VCaP (cell line): ENCODE measurements around the gene ISM1.

Experiments
- H3K27ac ChIP-seq: fragments of 450-650 bp; 2 replicates; pipeline ENCODE4 v1.5.1; 2017
- CTCF ChIP-seq: fragments of 450-650 bp; conservative IDR thresholded peaks from 2 replicates; pipeline ENCODE4 v1.5.1; 2017; ENCODE audit warnings: mild to moderate bottlenecking, moderate library complexity

The ISM1 gene

DNA sequence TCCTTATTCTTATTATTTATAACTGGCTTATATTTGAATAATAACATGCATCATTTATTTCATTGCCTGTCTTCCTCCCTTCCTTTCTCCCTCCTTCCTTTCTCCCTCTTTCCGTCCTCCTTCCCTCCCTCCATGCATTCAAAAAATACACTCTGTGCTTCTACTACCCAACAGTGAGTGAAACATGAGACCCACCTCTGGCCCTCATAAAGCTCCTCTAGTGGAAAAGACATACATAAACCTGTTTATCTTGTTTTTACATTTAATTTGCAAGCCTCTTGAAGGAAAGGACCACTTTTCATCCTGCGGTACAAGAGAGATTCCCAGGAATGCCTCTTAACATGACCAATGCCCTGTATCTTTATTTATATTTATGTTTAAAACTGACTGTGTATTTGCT, 21.8 kb upstream of the ISM1 start:
- TF ChIP-seq CTCF, result no peak
- no peak overlapping the region for H3K27ac ChIP-seq

DNA sequence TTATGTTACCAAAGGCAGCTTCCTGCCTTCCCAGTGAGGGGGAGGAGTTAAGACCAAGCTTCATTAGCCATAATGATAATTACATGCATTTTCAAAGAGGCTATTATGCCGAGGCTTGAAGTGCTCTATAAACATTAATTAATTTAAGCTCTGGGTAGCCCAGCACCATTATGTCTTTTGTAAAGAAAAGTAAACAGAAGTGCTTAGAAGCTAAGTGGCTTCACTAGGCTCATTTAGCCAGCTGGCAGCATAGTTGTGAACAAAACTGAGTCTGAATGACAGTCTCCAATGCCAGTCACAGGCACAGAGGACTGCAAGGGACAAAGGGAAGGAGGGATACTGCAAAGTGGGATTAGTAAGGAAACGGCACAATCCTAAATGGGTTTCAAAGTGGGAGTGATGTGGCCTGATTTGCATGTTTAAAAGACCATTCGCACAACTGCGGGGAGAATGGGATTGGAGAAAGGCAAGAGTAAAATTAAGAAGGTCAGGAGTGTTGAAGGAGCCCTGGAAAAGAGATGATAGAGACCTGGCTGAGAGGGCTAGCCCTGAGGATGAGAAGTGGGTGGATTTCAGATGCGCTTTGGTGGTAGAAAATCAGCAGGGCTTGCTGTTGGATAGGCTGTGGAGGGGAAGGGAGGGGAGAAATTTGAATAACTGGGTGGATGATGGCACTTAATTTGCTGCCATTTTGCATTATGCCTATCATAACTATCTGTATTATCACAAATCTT, 20.1 kb upstream of the ISM1 start:
- no peak overlapping the region for H3K27ac ChIP-seq
- TF ChIP-seq CTCF, result no peak

DNA sequence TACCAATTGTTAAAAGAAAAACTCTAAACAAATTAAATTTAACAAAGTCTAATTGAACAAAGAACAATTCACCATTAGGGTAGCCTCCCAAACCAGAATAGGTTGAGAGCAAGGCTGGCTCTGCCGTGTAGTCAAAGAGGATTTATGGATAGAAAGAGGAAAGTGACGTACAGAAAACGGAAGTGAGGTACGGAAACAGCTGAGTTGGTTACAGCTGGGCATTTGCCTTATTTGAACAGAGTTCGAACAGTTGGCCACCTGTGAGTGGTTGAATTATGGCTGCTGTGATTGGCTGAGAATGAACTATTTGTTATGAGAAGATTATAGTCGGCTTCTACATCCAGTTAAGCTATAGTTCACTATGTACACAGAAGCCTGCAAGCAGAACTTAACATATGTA, 18.5 kb upstream of the ISM1 start:
- no peak for TF ChIP-seq CTCF
- peak overlapping the region; percentile 45 for H3K27ac ChIP-seq

DNA sequence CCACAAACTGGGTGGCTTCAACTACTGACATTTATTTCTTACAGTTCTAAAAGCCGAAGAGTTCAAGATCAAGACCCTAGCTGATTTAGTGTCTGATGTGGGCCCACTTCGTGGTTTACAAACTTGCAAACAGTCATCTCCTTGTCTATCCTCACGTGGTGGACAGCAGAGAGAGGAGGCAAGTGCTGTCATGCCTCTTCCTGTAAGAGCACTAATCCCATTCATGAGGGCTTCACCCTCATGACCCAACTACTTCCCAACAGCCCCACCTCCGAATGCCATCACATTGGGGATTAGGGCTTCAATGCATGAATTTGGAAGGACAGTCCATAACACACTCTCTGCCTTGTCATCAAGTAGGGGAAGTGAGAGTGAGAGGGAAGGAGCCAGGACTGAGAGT, 15.6 kb upstream of the ISM1 start:
- H3K27ac ChIP-seq, result no peak overlapping the region
- no peak for TF ChIP-seq CTCF

- no peak for TF ChIP-seq CTCF
These were observed 15.1 kb upstream of the ISM1 start for GRCh38 chr20:13205848-13206434.

GRCh38 chr20:13207016-13207415, 14.1 kb upstream of the ISM1 start:
- TF ChIP-seq CTCF, result no peak
- H3K27ac ChIP-seq, result no peak overlapping the region

More at GRCh38 chr20:13205848-13206434, 15.1 kb upstream of the ISM1 start:
- H3K27ac ChIP-seq, result no peak overlapping the region

DNA sequence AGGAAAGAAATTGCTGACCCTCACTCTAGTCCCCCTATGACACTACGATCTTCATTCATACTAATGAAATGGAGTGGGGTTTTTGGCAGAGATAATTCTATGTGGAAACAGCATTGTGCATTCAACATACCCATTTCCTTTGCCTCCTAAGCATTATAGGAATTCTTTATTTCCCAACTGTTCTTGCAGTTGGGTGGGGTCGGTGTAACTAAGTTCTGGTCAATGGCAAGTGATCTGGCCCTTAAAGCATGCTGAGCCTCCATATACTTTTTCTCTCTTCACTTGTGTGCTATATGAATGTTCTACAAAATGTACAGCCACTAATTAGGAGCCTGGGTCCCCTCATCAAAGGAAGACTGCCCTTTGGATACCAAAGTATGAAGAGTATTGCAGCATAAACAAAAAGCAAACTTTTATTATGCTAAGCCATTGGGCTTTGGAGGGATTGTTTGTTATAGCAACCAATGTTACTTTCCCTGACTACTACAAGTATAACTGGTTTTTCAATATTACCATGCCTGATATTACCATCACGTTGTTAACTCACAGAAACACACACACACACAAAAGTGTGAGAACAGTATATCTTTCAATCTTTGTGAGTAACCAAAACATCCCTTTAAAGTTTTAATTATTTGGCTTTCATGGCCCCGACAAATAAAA, 9.0 kb upstream of the ISM1 start:
- TF ChIP-seq CTCF, result no peak
- H3K27ac ChIP-seq, result no peak overlapping the region
